HEK293 (cell line): ENCODE measurements around the gene ZFX.

Experiments
- CTCF ChIA-PET: fragments of 350-600 bp; formaldehyde crosslinking; extraction: SDS; loops from one replicate; lab custom pipeline; 2021; ENCODE audit warnings: antibody characterized with exemption; lab: Yijun Ruan, JAX
- POLR2A ChIA-PET: fragments of 300-600 bp; formaldehyde crosslinking; extraction: SDS; loops from one replicate; lab custom pipeline; 2020; ENCODE audit warnings: antibody characterized with exemption, inconsistent platforms; lab: Yijun Ruan, JAX
- H3K27ac ChIP-seq: fragments of 200-500 bp; sonication (Bioruptor generic); 2 replicates; pipeline ENCODE4 v1.5.1; 2014; ENCODE audit warnings: low read depth, low read length, control low read depth, inconsistent platforms; ENCODE audit errors: extremely low read depth
- H3K36me3 ChIP-seq, 2 experiments: fragments of 200-500 bp in 1 of 2; sonication (Bioruptor generic) in 1 of 2; 1 replicate in 1 of 2; 2 replicates in 1 of 2; pipeline ENCODE4 v1.5.1; 2014 to 2017; ENCODE audit warnings: inconsistent platforms in 2 of 2, low read length in 2 of 2; ENCODE audit not compliant: control insufficient read depth in 2 of 2, insufficient read depth in 1 of 2
- H3K4me1 ChIP-seq: fragments of 200-500 bp; sonication (Bioruptor generic); 2 replicates; pipeline ENCODE4 v1.5.1; 2014; ENCODE audit warnings: mild to moderate bottlenecking, low read length, inconsistent platforms; ENCODE audit not compliant: control insufficient read depth, insufficient read depth
- H3K4me3 ChIP-seq: 2 replicates; pipeline ENCODE4 v1.5.1; 2011; ENCODE audit warnings: low read depth, mild to moderate bottlenecking, control low read depth, low read length, moderate library complexity
- H3K9me3 ChIP-seq: fragments of 200-500 bp; sonication (Bioruptor generic); 2 replicates; pipeline ENCODE4 v1.5.1; 2014; ENCODE audit warnings: low read depth, low read length, inconsistent platforms; ENCODE audit not compliant: control insufficient read depth, insufficient read depth
- GLIS2 ChIP-seq: fragments of 450-650 bp; formaldehyde crosslinking; IDR thresholded peaks from 2 replicates; pipeline ENCODE4 v1.5.1; 2016; ENCODE audit warnings: missing biosample characterization, missing genetic modification characterization
- SP3 ChIP-seq: fragments of 450-650 bp; formaldehyde crosslinking; IDR thresholded peaks from 2 replicates; pipeline ENCODE4 v1.5.1; 2016; ENCODE audit warnings: missing biosample characterization, missing genetic modification characterization
- YY2 ChIP-seq: fragments of 450-650 bp; formaldehyde crosslinking; IDR thresholded peaks from 2 replicates; pipeline ENCODE4 v1.5.1; 2016; ENCODE audit warnings: missing biosample characterization, missing genetic modification characterization
- ZFP41 ChIP-seq: fragments of 450-650 bp; formaldehyde crosslinking; IDR thresholded peaks from 2 replicates; pipeline ENCODE4 v1.5.1; 2016; ENCODE audit warnings: missing biosample characterization, missing genetic modification characterization, borderline replicate concordance
- ZFP69B ChIP-seq: fragments of 450-650 bp; formaldehyde crosslinking; IDR thresholded peaks from 2 replicates; pipeline ENCODE4 v1.5.1; 2016; ENCODE audit warnings: missing biosample characterization, missing genetic modification characterization
- ZNF157 ChIP-seq: fragments of 450-650 bp; formaldehyde crosslinking; IDR thresholded peaks from 2 replicates; pipeline ENCODE4 v1.5.1; 2016; ENCODE audit warnings: missing biosample characterization, missing genetic modification characterization
- ZNF184 ChIP-seq: fragments of 450-650 bp; IDR thresholded peaks from 2 replicates; pipeline ENCODE4 v1.5.1; 2018; ENCODE audit warnings: missing biosample characterization, mild to moderate bottlenecking, missing genetic modification characterization
- ZNF202 ChIP-seq: fragments of 450-650 bp; formaldehyde crosslinking; IDR thresholded peaks from 2 replicates; pipeline ENCODE4 v1.5.1; 2016; ENCODE audit warnings: missing biosample characterization, missing genetic modification characterization, borderline replicate concordance
- ZNF223 ChIP-seq: fragments of 450-650 bp; formaldehyde crosslinking; IDR thresholded peaks from 2 replicates; pipeline ENCODE4 v1.5.1; 2016; ENCODE audit warnings: missing biosample characterization, missing genetic modification characterization
- ZNF292 ChIP-seq: fragments of 450-650 bp; formaldehyde crosslinking; IDR thresholded peaks from 2 replicates; pipeline ENCODE4 v1.5.1; 2016; ENCODE audit warnings: low read depth, missing biosample characterization, missing genetic modification characterization, borderline replicate concordance
- ZNF350 ChIP-seq: fragments of 450-650 bp; formaldehyde crosslinking; IDR thresholded peaks from 2 replicates; pipeline ENCODE4 v1.5.0; 2017; ENCODE audit warnings: missing biosample characterization, mild to moderate bottlenecking, missing genetic modification characterization
- ZNF354C ChIP-seq: fragments of 450-650 bp; formaldehyde crosslinking; IDR thresholded peaks from 2 replicates; pipeline ENCODE4 v1.5.1; 2016; ENCODE audit warnings: missing biosample characterization, missing genetic modification characterization, low read depth, borderline replicate concordance
- ZNF514 ChIP-seq: fragments of 450-650 bp; formaldehyde crosslinking; IDR thresholded peaks from 2 replicates; pipeline ENCODE4 v1.5.1; 2016; ENCODE audit warnings: missing biosample characterization, missing genetic modification characterization
- ZNF529 ChIP-seq: fragments of 450-650 bp; formaldehyde crosslinking; IDR thresholded peaks from 2 replicates; pipeline ENCODE4 v1.5.1; 2017; ENCODE audit warnings: missing genetic modification characterization, missing biosample characterization; ENCODE audit not compliant: insufficient replicate concordance
- ZNF571 ChIP-seq: fragments of 450-650 bp; formaldehyde crosslinking; IDR thresholded peaks from 2 replicates; pipeline ENCODE4 v1.5.0; 2017; ENCODE audit warnings: missing biosample characterization, missing genetic modification characterization
- TF ChIP-seq, protein P1 (sequence below): fragments of 450-650 bp; formaldehyde crosslinking; conservative IDR thresholded peaks from 2 replicates; pipeline ENCODE4 v1.5.1; 2016; ENCODE audit warnings: low read depth, missing biosample characterization, missing genetic modification characterization
- TF ChIP-seq, protein P2 (sequence below): fragments of 450-650 bp; formaldehyde crosslinking; IDR thresholded peaks from 2 replicates; pipeline ENCODE4 v1.5.1; 2017; ENCODE audit warnings: missing biosample characterization, missing genetic modification characterization
- TF ChIP-seq, protein P3 (sequence below): fragments of 450-650 bp; IDR thresholded peaks from 2 replicates; pipeline ENCODE4 v1.5.1; 2018; ENCODE audit warnings: missing biosample characterization, missing genetic modification characterization
- TF ChIP-seq, protein P4 (sequence below): fragments of 450-650 bp; formaldehyde crosslinking; IDR thresholded peaks from 2 replicates; pipeline ENCODE4 v1.5.1; 2016; ENCODE audit warnings: missing biosample characterization, missing genetic modification characterization, borderline replicate concordance
- TF ChIP-seq, protein P5 (sequence below): fragments of 450-650 bp; formaldehyde crosslinking; IDR thresholded peaks from 2 replicates; pipeline ENCODE4 v1.5.1; 2016; ENCODE audit warnings: missing biosample characterization, missing genetic modification characterization, low read depth

ZFX gene

DNA sequence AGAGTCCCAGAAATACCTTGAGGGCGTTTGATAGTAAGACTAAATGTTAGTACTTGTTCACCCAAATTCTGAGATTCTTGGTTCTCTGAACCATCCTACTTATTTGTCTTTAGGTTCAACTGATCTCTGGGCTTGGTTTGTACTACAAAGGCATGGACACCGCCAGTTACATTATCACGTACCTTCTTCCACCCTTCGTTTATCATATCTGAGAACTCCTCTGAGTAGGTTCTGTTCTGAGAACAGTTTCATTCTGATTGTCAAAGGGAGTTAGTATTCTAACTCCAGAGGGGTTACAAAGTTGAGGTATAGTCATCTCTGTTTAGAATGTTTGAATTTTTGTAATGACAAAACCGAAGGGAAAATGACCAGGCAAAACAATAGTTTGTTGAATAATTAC, 19.3 kb downstream of the ZFX start:
- peaks cover 44% of the 10 kb centered on the region for H3K4me1 ChIP-seq
- ChIA-PET CTCF (interaction anchor here (0.7 kb wide), 1 partner anchor 22 kb away, joined by 3 read pairs; no protein-coding TSS in a partner anchor), POLR2A (no interaction called here)
- H3K4me3 ChIP-seq: no peak overlapping the region
- TF ChIP-seq ZNF350 (tag by site-specific recombination): no peak
- TF ChIP-seq YY2 (tag by site-specific recombination): no peak
- no peak for TF ChIP-seq ZNF354C (tag by site-specific recombination)
- no peak for TF ChIP-seq GLIS2 (tag by site-specific recombination)
- no peak for TF ChIP-seq ZNF157
- TF ChIP-seq ZFP41 (tag by site-specific recombination): no peak
- TF ChIP-seq ZNF292 (tag by site-specific recombination): no peak
- TF ChIP-seq ZNF202 (tag by site-specific recombination): no peak
- TF ChIP-seq, protein P1, sequence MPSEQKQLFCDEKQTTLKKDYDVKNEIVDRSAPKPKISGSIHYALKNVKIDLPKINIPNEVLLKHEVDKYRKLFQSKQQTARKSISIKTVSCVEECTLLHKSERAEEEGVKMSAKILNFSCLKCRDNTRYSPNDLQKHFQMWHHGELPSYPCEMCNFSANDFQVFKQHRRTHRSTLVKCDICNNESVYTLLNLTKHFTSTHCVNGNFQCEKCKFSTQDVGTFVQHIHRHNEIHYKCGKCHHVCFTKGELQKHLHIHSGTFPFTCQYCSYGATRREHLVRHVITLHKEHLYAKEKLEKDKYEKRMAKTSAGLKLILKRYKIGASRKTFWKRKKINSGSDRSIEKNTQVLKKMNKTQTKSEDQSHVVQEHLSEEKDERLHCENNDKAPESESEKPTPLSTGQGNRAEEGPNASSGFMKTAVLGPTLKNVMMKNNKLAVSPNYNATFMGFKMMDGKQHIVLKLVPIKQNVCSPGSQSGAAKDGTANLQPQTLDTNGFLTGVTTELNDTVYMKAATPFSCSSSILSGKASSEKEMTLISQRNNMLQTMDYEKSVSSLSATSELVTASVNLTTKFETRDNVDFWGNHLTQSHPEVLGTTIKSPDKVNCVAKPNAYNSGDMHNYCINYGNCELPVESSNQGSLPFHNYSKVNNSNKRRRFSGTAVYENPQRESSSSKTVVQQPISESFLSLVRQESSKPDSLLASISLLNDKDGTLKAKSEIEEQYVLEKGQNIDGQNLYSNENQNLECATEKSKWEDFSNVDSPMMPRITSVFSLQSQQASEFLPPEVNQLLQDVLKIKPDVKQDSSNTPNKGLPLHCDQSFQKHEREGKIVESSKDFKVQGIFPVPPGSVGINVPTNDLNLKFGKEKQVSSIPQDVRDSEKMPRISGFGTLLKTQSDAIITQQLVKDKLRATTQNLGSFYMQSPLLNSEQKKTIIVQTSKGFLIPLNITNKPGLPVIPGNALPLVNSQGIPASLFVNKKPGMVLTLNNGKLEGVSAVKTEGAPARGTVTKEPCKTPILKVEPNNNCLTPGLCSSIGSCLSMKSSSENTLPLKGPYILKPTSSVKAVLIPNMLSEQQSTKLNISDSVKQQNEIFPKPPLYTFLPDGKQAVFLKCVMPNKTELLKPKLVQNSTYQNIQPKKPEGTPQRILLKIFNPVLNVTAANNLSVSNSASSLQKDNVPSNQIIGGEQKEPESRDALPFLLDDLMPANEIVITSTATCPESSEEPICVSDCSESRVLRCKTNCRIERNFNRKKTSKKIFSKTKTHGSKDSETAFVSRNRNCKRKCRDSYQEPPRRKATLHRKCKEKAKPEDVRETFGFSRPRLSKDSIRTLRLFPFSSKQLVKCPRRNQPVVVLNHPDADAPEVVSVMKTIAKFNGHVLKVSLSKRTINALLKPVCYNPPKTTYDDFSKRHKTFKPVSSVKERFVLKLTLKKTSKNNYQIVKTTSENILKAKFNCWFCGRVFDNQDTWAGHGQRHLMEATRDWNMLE: no peak
- no peak for TF ChIP-seq ZFP69B
- no peak for TF ChIP-seq ZNF514
- TF ChIP-seq ZNF571 (tag by site-specific recombination): no peak
- no peak for TF ChIP-seq ZNF223
- TF ChIP-seq, protein P2, sequence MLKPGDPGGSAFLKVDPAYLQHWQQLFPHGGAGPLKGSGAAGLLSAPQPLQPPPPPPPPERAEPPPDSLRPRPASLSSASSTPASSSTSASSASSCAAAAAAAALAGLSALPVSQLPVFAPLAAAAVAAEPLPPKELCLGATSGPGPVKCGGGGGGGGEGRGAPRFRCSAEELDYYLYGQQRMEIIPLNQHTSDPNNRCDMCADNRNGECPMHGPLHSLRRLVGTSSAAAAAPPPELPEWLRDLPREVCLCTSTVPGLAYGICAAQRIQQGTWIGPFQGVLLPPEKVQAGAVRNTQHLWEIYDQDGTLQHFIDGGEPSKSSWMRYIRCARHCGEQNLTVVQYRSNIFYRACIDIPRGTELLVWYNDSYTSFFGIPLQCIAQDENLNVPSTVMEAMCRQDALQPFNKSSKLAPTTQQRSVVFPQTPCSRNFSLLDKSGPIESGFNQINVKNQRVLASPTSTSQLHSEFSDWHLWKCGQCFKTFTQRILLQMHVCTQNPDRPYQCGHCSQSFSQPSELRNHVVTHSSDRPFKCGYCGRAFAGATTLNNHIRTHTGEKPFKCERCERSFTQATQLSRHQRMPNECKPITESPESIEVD (tag by site-specific recombination): no peak
- TF ChIP-seq, protein P3, sequence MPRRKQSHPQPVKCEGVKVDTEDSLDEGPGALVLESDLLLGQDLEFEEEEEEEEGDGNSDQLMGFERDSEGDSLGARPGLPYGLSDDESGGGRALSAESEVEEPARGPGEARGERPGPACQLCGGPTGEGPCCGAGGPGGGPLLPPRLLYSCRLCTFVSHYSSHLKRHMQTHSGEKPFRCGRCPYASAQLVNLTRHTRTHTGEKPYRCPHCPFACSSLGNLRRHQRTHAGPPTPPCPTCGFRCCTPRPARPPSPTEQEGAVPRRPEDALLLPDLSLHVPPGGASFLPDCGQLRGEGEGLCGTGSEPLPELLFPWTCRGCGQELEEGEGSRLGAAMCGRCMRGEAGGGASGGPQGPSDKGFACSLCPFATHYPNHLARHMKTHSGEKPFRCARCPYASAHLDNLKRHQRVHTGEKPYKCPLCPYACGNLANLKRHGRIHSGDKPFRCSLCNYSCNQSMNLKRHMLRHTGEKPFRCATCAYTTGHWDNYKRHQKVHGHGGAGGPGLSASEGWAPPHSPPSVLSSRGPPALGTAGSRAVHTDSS (tag by site-specific recombination): no peak
- no peak for TF ChIP-seq ZNF184 (tag by site-specific recombination)
- TF ChIP-seq, protein P4, sequence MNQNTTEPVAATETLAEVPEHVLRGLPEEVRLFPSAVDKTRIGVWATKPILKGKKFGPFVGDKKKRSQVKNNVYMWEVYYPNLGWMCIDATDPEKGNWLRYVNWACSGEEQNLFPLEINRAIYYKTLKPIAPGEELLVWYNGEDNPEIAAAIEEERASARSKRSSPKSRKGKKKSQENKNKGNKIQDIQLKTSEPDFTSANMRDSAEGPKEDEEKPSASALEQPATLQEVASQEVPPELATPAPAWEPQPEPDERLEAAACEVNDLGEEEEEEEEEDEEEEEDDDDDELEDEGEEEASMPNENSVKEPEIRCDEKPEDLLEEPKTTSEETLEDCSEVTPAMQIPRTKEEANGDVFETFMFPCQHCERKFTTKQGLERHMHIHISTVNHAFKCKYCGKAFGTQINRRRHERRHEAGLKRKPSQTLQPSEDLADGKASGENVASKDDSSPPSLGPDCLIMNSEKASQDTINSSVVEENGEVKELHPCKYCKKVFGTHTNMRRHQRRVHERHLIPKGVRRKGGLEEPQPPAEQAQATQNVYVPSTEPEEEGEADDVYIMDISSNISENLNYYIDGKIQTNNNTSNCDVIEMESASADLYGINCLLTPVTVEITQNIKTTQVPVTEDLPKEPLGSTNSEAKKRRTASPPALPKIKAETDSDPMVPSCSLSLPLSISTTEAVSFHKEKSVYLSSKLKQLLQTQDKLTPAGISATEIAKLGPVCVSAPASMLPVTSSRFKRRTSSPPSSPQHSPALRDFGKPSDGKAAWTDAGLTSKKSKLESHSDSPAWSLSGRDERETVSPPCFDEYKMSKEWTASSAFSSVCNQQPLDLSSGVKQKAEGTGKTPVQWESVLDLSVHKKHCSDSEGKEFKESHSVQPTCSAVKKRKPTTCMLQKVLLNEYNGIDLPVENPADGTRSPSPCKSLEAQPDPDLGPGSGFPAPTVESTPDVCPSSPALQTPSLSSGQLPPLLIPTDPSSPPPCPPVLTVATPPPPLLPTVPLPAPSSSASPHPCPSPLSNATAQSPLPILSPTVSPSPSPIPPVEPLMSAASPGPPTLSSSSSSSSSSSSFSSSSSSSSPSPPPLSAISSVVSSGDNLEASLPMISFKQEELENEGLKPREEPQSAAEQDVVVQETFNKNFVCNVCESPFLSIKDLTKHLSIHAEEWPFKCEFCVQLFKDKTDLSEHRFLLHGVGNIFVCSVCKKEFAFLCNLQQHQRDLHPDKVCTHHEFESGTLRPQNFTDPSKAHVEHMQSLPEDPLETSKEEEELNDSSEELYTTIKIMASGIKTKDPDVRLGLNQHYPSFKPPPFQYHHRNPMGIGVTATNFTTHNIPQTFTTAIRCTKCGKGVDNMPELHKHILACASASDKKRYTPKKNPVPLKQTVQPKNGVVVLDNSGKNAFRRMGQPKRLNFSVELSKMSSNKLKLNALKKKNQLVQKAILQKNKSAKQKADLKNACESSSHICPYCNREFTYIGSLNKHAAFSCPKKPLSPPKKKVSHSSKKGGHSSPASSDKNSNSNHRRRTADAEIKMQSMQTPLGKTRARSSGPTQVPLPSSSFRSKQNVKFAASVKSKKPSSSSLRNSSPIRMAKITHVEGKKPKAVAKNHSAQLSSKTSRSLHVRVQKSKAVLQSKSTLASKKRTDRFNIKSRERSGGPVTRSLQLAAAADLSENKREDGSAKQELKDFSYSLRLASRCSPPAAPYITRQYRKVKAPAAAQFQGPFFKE (tag by site-specific recombination): no peak
- TF ChIP-seq, protein P5, sequence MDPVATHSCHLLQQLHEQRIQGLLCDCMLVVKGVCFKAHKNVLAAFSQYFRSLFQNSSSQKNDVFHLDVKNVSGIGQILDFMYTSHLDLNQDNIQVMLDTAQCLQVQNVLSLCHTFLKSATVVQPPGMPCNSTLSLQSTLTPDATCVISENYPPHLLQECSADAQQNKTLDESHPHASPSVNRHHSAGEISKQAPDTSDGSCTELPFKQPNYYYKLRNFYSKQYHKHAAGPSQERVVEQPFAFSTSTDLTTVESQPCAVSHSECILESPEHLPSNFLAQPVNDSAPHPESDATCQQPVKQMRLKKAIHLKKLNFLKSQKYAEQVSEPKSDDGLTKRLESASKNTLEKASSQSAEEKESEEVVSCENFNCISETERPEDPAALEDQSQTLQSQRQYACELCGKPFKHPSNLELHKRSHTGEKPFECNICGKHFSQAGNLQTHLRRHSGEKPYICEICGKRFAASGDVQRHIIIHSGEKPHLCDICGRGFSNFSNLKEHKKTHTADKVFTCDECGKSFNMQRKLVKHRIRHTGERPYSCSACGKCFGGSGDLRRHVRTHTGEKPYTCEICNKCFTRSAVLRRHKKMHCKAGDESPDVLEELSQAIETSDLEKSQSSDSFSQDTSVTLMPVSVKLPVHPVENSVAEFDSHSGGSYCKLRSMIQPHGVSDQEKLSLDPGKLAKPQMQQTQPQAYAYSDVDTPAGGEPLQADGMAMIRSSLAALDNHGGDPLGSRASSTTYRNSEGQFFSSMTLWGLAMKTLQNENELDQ (tag by site-specific recombination): no peak
- TF ChIP-seq ZNF529 (tag by site-specific recombination): no peak
- no peak for TF ChIP-seq SP3 (tag by site-specific recombination)
- H3K36me3 ChIP-seq: peaks cover 10 to 28% of the 10 kb centered on the region in 2 experiments
- H3K27ac ChIP-seq: no peak overlapping the region
- H3K9me3 ChIP-seq: no peaks in the 10 kb centered on the region
